Measurements from ENCODE around the gene PTPRK. TPM values are rescaled to one million over a fixed set of nuclear protein-coding genes. Genes with fewer than 3 reads are reported as not detected.

The PTPRK gene
- total RNA-seq, 4 donors from 2014 or later, result 34.6 to 56.5 (median 47.0) TPM

DNA sequence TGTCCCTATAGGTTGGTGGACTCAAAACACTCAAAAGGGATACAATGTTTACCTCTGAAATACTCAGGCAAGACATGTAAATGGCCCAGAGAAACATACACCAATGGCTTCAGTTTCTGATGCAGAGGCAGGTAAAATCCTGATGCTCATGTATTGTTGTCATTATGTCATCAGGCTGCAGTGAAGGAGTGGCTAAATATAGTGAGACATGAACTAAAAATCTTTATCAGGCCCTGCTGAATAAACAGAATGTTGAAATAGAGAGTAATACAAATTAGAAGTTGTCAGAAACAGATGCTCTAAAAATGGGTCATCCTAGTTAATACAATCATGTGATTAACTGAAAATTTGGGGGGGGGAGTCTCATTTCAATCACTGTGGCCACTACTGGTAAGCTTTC, 20.4 kb downstream of the PTPRK start:
- Histone ChIP-seq H3K27ac (no peak overlapping the region), H3K27me3 (no peaks in the 10 kb centered on the region), H3K4me3 (replicated peaks in 1 of 3) (no peak overlapping the region), H3K36me3 (no peaks in the 10 kb centered on the region), H3K4me1 (peaks cover 7 to 17% of the 10 kb centered on the region in 2 donors), H3K9me3 (no peaks in the 10 kb centered on the region)
- intact Hi-C loops (cut with DNase I), result no loop called here
- TF ChIP-seq, protein P1, sequence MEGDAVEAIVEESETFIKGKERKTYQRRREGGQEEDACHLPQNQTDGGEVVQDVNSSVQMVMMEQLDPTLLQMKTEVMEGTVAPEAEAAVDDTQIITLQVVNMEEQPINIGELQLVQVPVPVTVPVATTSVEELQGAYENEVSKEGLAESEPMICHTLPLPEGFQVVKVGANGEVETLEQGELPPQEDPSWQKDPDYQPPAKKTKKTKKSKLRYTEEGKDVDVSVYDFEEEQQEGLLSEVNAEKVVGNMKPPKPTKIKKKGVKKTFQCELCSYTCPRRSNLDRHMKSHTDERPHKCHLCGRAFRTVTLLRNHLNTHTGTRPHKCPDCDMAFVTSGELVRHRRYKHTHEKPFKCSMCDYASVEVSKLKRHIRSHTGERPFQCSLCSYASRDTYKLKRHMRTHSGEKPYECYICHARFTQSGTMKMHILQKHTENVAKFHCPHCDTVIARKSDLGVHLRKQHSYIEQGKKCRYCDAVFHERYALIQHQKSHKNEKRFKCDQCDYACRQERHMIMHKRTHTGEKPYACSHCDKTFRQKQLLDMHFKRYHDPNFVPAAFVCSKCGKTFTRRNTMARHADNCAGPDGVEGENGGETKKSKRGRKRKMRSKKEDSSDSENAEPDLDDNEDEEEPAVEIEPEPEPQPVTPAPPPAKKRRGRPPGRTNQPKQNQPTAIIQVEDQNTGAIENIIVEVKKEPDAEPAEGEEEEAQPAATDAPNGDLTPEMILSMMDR (IDR thresholded peaks at IDR 0.05), result no peak
- no peak for TF ChIP-seq POLR2A (IDR thresholded peaks at IDR 0.05)
- no peak for DNase-seq

DNA sequence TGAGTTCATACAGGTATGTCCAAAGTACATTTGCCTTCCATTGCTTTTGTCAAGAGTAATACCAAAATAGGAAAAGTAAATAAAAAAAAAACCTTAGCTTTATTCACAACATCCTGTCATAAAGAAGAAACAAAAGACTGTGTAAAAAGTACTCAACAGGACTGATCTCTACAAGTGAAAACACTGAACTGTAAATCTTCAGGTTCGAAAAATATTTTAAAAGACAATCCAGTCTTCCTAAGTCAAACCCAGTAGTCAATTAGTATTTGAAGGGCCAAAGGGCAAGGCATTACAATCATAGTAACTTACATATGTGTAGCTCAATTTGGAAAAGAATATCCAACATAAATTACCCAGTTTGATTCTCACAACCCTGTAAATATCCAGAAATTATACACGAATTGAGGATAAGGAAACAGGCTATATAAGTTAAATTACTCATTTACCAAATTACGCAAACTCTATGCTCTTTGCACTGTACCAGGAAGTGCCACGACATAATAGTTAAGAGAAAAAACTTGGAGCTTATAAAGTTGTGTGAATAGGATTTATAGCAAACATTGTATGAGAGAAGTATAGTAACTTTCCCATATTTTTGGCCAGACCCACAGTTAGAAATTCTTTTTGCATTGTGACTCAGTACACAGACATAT, 21.2 kb downstream of the PTPRK start:
- no peak for DNase-seq
- intact Hi-C loops (cut with DNase I), result no loop called here
- Histone ChIP-seq H3K4me1 (peaks cover 4 to 9% of the 10 kb centered on the region in 2 donors), H3K4me3 (replicated peaks in 1 of 3) (no peak overlapping the region), H3K9me3 (no peaks in the 10 kb centered on the region), H3K27ac (no peak overlapping the region), H3K36me3 (no peaks in the 10 kb centered on the region), H3K27me3 (no peaks in the 10 kb centered on the region)
- TF ChIP-seq POLR2A (IDR thresholded peaks at IDR 0.05), result no peak
- WGBS, 2 donors, result 82 to 83% methylated on average over 4 of the region's 4 CpGs

GRCh38 chr6:128498234-128498633, 22.2 kb downstream of the PTPRK start:
- no peaks in the 10 kb centered on the region for H3K27me3 ChIP-seq
- no peaks in the 10 kb centered on the region for H3K36me3 ChIP-seq
- no peak overlapping the region for H3K4me3 ChIP-seq (replicated peaks in 1 of 3)
- no peak for DNase-seq
- no peak for TF ChIP-seq POLR2A (IDR thresholded peaks at IDR 0.05)
- TF ChIP-seq, protein P1 (IDR thresholded peaks at IDR 0.05), result no peak
- no peaks in the 10 kb centered on the region for H3K9me3 ChIP-seq
- H3K27ac ChIP-seq, result no peak overlapping the region
- 24 to 25% methylated on average over 2 of the region's 2 CpGs for WGBS, 2 donors
- intact Hi-C loops (cut with DNase I), result no loop called here
- H3K4me1 ChIP-seq, result peaks cover 0 to 5% of the 10 kb centered on the region in 2 donors

GRCh38 chr6:128495536-128496333, 24.7 kb downstream of the PTPRK start:
- H3K9me3 ChIP-seq, result no peaks in the 10 kb centered on the region

DNA sequence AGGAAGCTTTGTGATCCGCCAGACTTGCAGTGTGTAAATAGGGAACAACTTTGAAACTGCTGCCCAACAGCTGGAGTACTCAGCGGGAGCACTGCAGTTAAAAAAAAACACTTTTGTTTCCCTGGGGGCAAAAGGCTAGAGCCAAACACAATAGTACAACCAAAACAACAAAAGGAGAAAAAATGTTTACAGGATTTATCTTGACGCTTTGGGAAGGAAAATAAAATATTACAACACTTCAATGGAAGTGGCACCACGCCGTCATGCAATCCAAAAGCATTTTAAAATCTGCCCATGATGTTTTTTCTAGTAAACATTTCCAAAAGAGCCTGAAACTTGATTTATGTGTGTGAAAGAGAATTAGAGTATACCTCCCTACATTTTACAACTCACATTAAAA, 26.0 kb downstream of the PTPRK start:
- 72 to 79% methylated on average over 5 of the region's 5 CpGs for WGBS, 2 donors
- no peak overlapping the region for H3K4me3 ChIP-seq (replicated peaks in 1 of 3)
- H3K36me3 ChIP-seq, result no peaks in the 10 kb centered on the region
- no peaks in the 10 kb centered on the region for H3K27me3 ChIP-seq
- TF ChIP-seq POLR2A (IDR thresholded peaks at IDR 0.05), result no peak
- TF ChIP-seq, protein P1 (IDR thresholded peaks at IDR 0.05), result no peak
- no peak overlapping the region for H3K27ac ChIP-seq
- DNase-seq, result no peak
- peaks cover 0 to 5% of the 10 kb centered on the region in 2 donors for H3K4me1 ChIP-seq
- intact Hi-C loops (cut with DNase I), result no loop called here
- H3K9me3 ChIP-seq, result no peaks in the 10 kb centered on the region

More at GRCh38 chr6:128495536-128496333, 24.7 kb downstream of the PTPRK start:
- H3K27ac ChIP-seq, result no peak overlapping the region
- peaks cover 0 to 5% of the 10 kb centered on the region in 2 donors for H3K4me1 ChIP-seq
- no peaks in the 10 kb centered on the region for H3K27me3 ChIP-seq
- intact Hi-C loops (cut with DNase I), result no loop called here
- H3K36me3 ChIP-seq, result no peaks in the 10 kb centered on the region
- WGBS, 2 donors, result 93 to 95% methylated on average over 6 of the region's 6 CpGs
- H3K4me3 ChIP-seq (replicated peaks in 1 of 3), result no peak overlapping the region
- no peak for DNase-seq
- TF ChIP-seq, protein P1 (IDR thresholded peaks at IDR 0.05), result no peak
- no peak for TF ChIP-seq POLR2A (IDR thresholded peaks at IDR 0.05)

All from thyroid gland (tissue), 4 donors.